Sigmoid colon (tissue), 7 donors: ENCODE data around the gene SHISA6. TPM values are rescaled to one million over a fixed set of nuclear protein-coding genes. Genes with fewer than 3 reads are reported as not detected.
A peak's percentile ranks its signal among the peaks of the same experiment; 100 is the strongest.

Experiments
- DNase-seq: peaks from one replicate; pipeline ENCODE4 v3.0.0-alpha.2; 2019
- H3K27ac ChIP-seq, 4 donors: fragments of 200-600 bp; sonication (generic); one replicate each; pipeline ENCODE4 v1.5.1; 2016 to 2019; ENCODE audit warnings: mild to moderate bottlenecking in 1 of 4
- H3K27me3 ChIP-seq, 3 donors: fragments of 200-600 bp; sonication (generic); one replicate each; pipeline ENCODE4 v1.5.1; 2019; ENCODE audit warnings: mild to moderate bottlenecking in 1 of 3
- H3K36me3 ChIP-seq, 4 donors: fragments of 200-600 bp; sonication (generic); one replicate each; pipeline ENCODE4 v1.5.1; 2016 to 2019
- H3K4me1 ChIP-seq, 4 donors: fragments of 200-600 bp; sonication (generic); one replicate each; pipeline ENCODE4 v1.5.1; 2017 to 2019
- H3K4me3 ChIP-seq, 4 donors: fragments of 200-600 bp; sonication (generic); one replicate each; pipeline ENCODE4 v1.5.1; 2017 to 2019; ENCODE audit warnings: mild to moderate bottlenecking in 2 of 4, moderate library complexity in 1 of 4
- H3K9me3 ChIP-seq, 4 donors: fragments of 200-600 bp in 3 of 4; sonication (generic) in 3 of 4; one replicate each; pipeline versions ENCODE4 v1.5.1 to v1.6.1; 2013 to 2019
- EP300 ChIP-seq, 4 donors: sonication (generic); formaldehyde crosslinking; IDR thresholded peaks; one replicate each; pipeline ENCODE4 v1.6.1; 2017; ENCODE audit warnings: antibody characterized with exemption in 4 of 4
- POLR2A ChIP-seq, 2 donors: fragments of 450-650 bp; IDR thresholded peaks; one replicate each; pipeline ENCODE4 v1.6.1; 2016; ENCODE audit warnings: antibody characterized with exemption in 2 of 2, mild to moderate bottlenecking in 2 of 2, moderate library complexity in 2 of 2
- POLR2AphosphoS5 ChIP-seq, 4 donors: sonication (generic); formaldehyde crosslinking; IDR thresholded peaks; one replicate each; pipeline ENCODE4 v1.6.1; 2017; ENCODE audit warnings: antibody characterized with exemption in 4 of 4
- WGBS, 2 donors: extraction: QIAGEN DNeasy Blood & Tissue Kit; methylation state at CpG; one replicate each; pipeline ENCODE4 v1.1.7; 2013; 5-methylcytosine and 5-hydroxymethylcytosine counted together
- intact Hi-C: fragments of 100-400 bp; cut with DNase I; formaldehyde crosslinking; loops from one replicate; pipeline ENCODE4 v1.15.1; 2023
- polyA plus RNA-seq, 3 donors: library from polyadenylated mRNA; stranded (reverse); fragments of 200-250 nt; gene quantifications; one replicate each; pipeline ENCODE4 v1.2.3, GENCODE V29; 2013
- total RNA-seq, 4 donors: library from RNA; depleted of rRNA; stranded (reverse); fragments of >200 nt; gene quantifications; one replicate each; pipeline ENCODE4 v1.1.0, GENCODE V29; 2016
- TF ChIP-seq, protein P1 (sequence below), 4 experiments: fragments of 450-650 bp in 3 of 4; fragments of 200-600 bp in 1 of 4; IDR thresholded peaks; one replicate each; pipeline ENCODE4 v1.5.1; 2016 to 2019; ENCODE audit warnings: antibody characterized with exemption in 4 of 4, mild to moderate bottlenecking in 3 of 4, moderate library complexity in 2 of 4
- donor health status: healthy with polysubstance abuse.
- donor health status: Bipolar disorder and iron deficiency.
- donor health status: healthy.

SHISA6 gene
- total RNA-seq: 1 to 10 TPM in 1 of 4 donors, under 1 TPM in 3; 0.36 to 1.1 (median 0.53) TPM
- polyA plus RNA-seq: under 1 TPM in 2 of 3 donors, not detected in 1; under 0.01 to 0.17 TPM

DNA sequence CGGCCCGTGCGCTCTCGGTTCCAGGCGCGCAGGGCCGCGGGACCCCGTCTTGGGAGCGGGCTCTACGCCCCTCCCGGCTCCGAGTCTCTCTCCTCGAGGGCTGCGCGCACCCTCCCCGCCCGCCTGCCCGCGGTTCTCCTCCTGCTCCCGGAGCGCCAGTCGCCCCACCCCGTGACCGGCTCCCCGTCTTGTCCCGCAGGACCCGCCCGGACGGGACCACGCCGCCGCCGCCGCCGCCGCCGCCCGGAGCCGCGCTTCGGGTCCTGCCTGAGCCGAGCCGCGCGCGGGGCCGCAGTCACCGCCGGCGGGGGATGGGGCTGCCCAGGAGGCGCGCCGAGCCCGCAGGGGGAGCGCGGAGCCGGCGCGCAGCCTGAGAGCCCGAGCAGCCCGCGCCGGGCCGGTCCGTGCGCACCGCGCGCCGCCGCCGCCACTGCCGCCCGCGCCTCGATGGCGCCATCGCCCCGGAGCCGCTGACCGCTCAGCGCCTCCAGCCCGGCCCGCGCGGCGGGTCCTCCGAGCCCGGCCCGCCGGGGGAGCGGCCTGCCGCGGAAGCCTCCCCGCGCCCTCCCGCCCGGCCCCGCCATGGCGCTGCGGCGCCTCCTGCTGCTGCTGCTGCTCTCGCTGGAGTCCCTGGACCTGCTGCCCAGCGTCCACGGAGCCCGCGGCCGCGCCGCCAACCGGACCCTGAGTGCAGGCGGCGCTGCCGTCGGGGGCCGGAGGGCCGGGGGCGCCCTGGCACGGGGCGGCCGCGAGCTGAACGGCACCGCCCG is at the start of gene SHISA6:
Gene SHISA6, plus strand, starts transcription at position 373 of the 770 bp plus-strand sequence.
- no peak for DNase-seq
- H3K27me3 ChIP-seq: peaks cover 14 to 74% (median 46%) of the 10 kb centered on the region in 3 donors
- intact Hi-C loops: no loop called here
- TF ChIP-seq POLR2AphosphoS5 (IDR thresholded peaks at IDR 0.05) (no peak), POLR2A (IDR thresholded peaks at IDR 0.05) (no peak), EP300 (IDR thresholded peaks at IDR 0.05) (no peak)
- TF ChIP-seq, protein P1, sequence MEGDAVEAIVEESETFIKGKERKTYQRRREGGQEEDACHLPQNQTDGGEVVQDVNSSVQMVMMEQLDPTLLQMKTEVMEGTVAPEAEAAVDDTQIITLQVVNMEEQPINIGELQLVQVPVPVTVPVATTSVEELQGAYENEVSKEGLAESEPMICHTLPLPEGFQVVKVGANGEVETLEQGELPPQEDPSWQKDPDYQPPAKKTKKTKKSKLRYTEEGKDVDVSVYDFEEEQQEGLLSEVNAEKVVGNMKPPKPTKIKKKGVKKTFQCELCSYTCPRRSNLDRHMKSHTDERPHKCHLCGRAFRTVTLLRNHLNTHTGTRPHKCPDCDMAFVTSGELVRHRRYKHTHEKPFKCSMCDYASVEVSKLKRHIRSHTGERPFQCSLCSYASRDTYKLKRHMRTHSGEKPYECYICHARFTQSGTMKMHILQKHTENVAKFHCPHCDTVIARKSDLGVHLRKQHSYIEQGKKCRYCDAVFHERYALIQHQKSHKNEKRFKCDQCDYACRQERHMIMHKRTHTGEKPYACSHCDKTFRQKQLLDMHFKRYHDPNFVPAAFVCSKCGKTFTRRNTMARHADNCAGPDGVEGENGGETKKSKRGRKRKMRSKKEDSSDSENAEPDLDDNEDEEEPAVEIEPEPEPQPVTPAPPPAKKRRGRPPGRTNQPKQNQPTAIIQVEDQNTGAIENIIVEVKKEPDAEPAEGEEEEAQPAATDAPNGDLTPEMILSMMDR (IDR thresholded peaks at IDR 0.05): no peak
- peak within 1 kb of the TSS in 3 of 4 donors; percentile 32 to 53 (median 47) for H3K4me3 ChIP-seq
- peaks cover 0 to 13% (median 10%) of the 10 kb centered on the region in 4 donors for H3K4me1 ChIP-seq
- no peaks in the 10 kb centered on the region for H3K36me3 ChIP-seq
- no peaks in the 10 kb centered on the region for H3K9me3 ChIP-seq
- no peak within 1 kb of the TSS for H3K27ac ChIP-seq
- 1 to 4% methylated on average over 126 of the region's 126 CpGs for WGBS, 2 donors

DNA sequence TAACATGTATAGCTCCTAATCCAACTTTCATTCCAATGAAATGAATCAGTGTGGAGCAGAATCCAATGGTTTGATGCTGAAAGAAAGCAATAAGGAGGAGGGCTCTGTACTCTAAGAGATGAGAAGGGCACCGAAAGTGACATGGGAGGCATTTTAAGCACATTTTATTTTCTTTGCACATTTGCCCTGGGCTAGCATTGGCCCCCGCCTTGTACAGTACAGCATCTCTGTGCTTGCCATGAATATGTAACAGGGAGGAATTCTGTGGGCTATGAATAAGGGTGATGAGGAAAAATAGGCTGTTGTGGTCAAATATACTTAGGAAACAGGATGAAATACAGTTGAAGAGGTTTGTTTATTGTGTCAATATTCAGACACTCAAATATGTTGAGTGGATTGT is 45.2 kb upstream of the SHISA6 start:
- Histone ChIP-seq H3K27me3 (no peaks in the 10 kb centered on the region), H3K27ac (no peak overlapping the region), H3K4me3 (no peak overlapping the region), H3K36me3 (no peaks in the 10 kb centered on the region), H3K9me3 (no peaks in the 10 kb centered on the region), H3K4me1 (no peaks in the 10 kb centered on the region)
- DNase-seq: no peak
- WGBS, 2 donors: 88 to 90% methylated on average over 2 of the region's 2 CpGs
- intact Hi-C loops: no loop called here
- TF ChIP-seq POLR2AphosphoS5 (IDR thresholded peaks at IDR 0.05) (no peak), POLR2A (IDR thresholded peaks at IDR 0.05) (no peak), EP300 (IDR thresholded peaks at IDR 0.05) (no peak)
- TF ChIP-seq, protein P1 (IDR thresholded peaks at IDR 0.05): no peak

DNA sequence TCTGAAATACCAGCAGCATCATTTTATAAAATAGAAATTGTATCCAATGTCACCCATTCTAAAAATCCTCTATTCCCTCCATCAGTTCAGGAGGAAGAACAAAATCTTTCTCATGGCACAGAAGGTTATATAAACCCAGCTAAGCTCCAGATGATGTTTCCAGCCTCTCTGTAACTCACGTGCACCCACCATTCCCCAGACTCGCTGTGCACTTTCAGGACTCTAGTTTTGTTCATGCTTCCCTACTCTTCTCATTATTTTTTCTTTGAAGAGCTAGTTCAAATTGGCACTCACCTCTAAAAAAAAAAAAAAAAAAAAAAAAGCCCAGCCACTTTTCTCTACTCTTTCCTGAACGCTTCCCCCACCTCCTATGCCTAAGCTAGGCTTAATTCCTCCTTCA is 36.0 kb upstream of the SHISA6 start:
- Histone ChIP-seq H3K9me3 (peaks cover 0 to 2% (median 0%) of the 10 kb centered on the region in 4 donors), H3K27me3 (no peaks in the 10 kb centered on the region), H3K27ac (no peak overlapping the region), H3K36me3 (no peaks in the 10 kb centered on the region), H3K4me3 (no peak overlapping the region), H3K4me1 (no peaks in the 10 kb centered on the region)
- no peak for DNase-seq
- intact Hi-C loops: no loop called here
- TF ChIP-seq EP300 (IDR thresholded peaks at IDR 0.05) (no peak), POLR2A (IDR thresholded peaks at IDR 0.05) (no peak), POLR2AphosphoS5 (IDR thresholded peaks at IDR 0.05) (no peak)
- TF ChIP-seq, protein P1 (IDR thresholded peaks at IDR 0.05): no peak
- WGBS, 2 donors: 81 to 87% methylated on average over 3 of the region's 3 CpGs

DNA sequence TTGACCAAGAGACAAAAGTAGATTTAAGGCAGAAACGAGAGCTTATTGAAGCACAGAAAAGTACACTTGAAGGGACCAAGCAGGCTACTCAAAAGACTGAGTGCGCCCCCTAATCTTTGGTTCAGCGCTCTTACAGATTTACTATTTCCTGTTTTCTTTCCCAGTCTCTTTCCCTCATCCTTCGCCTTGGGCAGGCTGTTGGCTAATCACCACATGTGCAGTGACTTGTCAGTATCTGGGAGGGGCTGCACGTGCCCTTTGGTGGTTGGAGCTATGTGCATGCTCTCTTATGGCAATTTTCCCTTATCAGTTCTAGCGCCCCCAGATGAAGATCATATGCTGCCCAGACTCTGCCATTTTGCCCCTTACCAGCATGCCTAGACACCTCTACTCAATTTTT is 35.4 kb upstream of the SHISA6 start:
- Histone ChIP-seq H3K36me3 (no peaks in the 10 kb centered on the region), H3K27me3 (no peaks in the 10 kb centered on the region), H3K4me1 (no peaks in the 10 kb centered on the region), H3K4me3 (no peak overlapping the region), H3K27ac (no peak overlapping the region), H3K9me3 (peaks cover 0 to 3% (median 0%) of the 10 kb centered on the region in 4 donors)
- 52 to 81% methylated on average over 6 of the region's 6 CpGs for WGBS, 2 donors
- intact Hi-C loops: no loop called here
- no peak for TF ChIP-seq POLR2AphosphoS5 (IDR thresholded peaks at IDR 0.05)
- TF ChIP-seq, protein P1 (IDR thresholded peaks at IDR 0.05): no peak
- no peak for TF ChIP-seq POLR2A (IDR thresholded peaks at IDR 0.05)
- no peak for TF ChIP-seq EP300 (IDR thresholded peaks at IDR 0.05)
- no peak for DNase-seq
